H9 (cell line): Measurements from ENCODE around the gene WDR70. TPM values are rescaled to one million over a fixed set of nuclear protein-coding genes. Genes with fewer than 3 reads are reported as not detected.

ENCODE experiments used
- DNase-seq: peaks from one replicate; pipeline ENCODE4 v3.0.0-alpha.2; 2017
- H2AFZ ChIP-seq: one replicate; pipeline ENCODE4 v1.6.1; 2013; ENCODE audit warnings: mild to moderate bottlenecking, low read length, control low read depth, moderate library complexity
- H2AK5ac ChIP-seq: 2 replicates; pipeline ENCODE4 v1.6.1; 2013; ENCODE audit warnings: low read length, control low read depth, mixed read lengths; ENCODE audit not compliant: insufficient read length
- H2BK120ac ChIP-seq: one replicate; pipeline ENCODE4 v1.6.1; 2013; ENCODE audit warnings: low read depth, mild to moderate bottlenecking, low read length, control low read depth, inconsistent platforms; ENCODE audit not compliant: poor library complexity, severe bottlenecking
- H2BK12ac ChIP-seq: 2 replicates; pipeline ENCODE4 v1.6.1; 2013; ENCODE audit warnings: low read length, control low read depth, mixed read lengths, low read depth; ENCODE audit not compliant: insufficient read length
- H2BK15ac ChIP-seq: 2 replicates; pipeline ENCODE4 v1.6.1; 2013; ENCODE audit warnings: low read depth, low read length, control low read depth
- H2BK20ac ChIP-seq: one replicate; pipeline ENCODE4 v1.6.1; 2013; ENCODE audit warnings: low read depth, mild to moderate bottlenecking, low read length, control low read depth, inconsistent platforms; ENCODE audit not compliant: poor library complexity, severe bottlenecking
- H2BK5ac ChIP-seq: 2 replicates; pipeline ENCODE4 v1.6.1; 2013; ENCODE audit warnings: low read length, control low read depth, mixed read lengths; ENCODE audit not compliant: insufficient read length
- H3K14ac ChIP-seq: 2 replicates; pipeline ENCODE4 v1.6.1; 2013; ENCODE audit warnings: low read length, control low read depth; ENCODE audit not compliant: insufficient read depth
- H3K18ac ChIP-seq: 2 replicates; pipeline ENCODE4 v1.6.1; 2013; ENCODE audit warnings: low read depth, mild to moderate bottlenecking, mixed read lengths, low read length, control low read depth; ENCODE audit not compliant: insufficient read length
- H3K23ac ChIP-seq: 2 replicates; pipeline ENCODE4 v1.6.1; 2013; ENCODE audit warnings: low read length, control low read depth, mixed read lengths, low read depth; ENCODE audit not compliant: insufficient read length
- H3K23me2 ChIP-seq: 2 replicates; pipeline ENCODE4 v1.6.1; 2013; ENCODE audit warnings: low read depth, mild to moderate bottlenecking, mixed read lengths, low read length, control low read depth; ENCODE audit not compliant: insufficient read length, poor library complexity, severe bottlenecking
- H3K27ac ChIP-seq: 2 replicates; pipeline ENCODE4 v1.5.1; 2013; ENCODE audit warnings: low read length, control low read depth, mixed read lengths, low read depth; ENCODE audit not compliant: insufficient read length
- H3K27me3 ChIP-seq: 2 replicates; pipeline ENCODE4 v1.6.1; 2013; ENCODE audit warnings: low read length, control low read depth, inconsistent platforms; ENCODE audit not compliant: insufficient read depth
- H3K4ac ChIP-seq: 2 replicates; pipeline ENCODE4 v1.6.1; 2013; ENCODE audit warnings: low read depth, mild to moderate bottlenecking, control low read depth, inconsistent platforms, low read length, moderate library complexity
- H3K4me1 ChIP-seq: 2 replicates; pipeline ENCODE4 v1.6.1; 2013; ENCODE audit warnings: low read length, control low read depth, inconsistent platforms; ENCODE audit not compliant: insufficient read depth
- H3K4me2 ChIP-seq: 2 replicates; pipeline ENCODE4 v1.6.1; 2013; ENCODE audit warnings: low read length, control low read depth, mixed read lengths; ENCODE audit not compliant: insufficient read length, insufficient read depth
- H3K56ac ChIP-seq: 2 replicates; pipeline ENCODE4 v1.6.1; 2013; ENCODE audit warnings: low read depth, mild to moderate bottlenecking, mixed read lengths, low read length, control low read depth; ENCODE audit not compliant: insufficient read length
- H3K79me1 ChIP-seq: 2 replicates; pipeline ENCODE4 v1.6.1; 2013; ENCODE audit warnings: low read depth, mild to moderate bottlenecking, moderate library complexity, low read length, control low read depth, inconsistent platforms; ENCODE audit not compliant: insufficient read depth, poor library complexity, severe bottlenecking
- H3K79me2 ChIP-seq: 2 replicates; pipeline ENCODE4 v1.6.1; 2013; ENCODE audit warnings: low read length, control low read depth, inconsistent platforms; ENCODE audit not compliant: insufficient read depth
- H3K9ac ChIP-seq: 2 replicates; pipeline ENCODE4 v1.6.1; 2013; ENCODE audit warnings: low read length, control low read depth, mixed read lengths; ENCODE audit not compliant: insufficient read length; ENCODE audit errors: extremely low read depth
- H3K9me3 ChIP-seq: one replicate; pipeline ENCODE4 v1.6.1; 2013; ENCODE audit warnings: low read depth, low read length, inconsistent platforms; ENCODE audit not compliant: control insufficient read depth
- H3T11ph ChIP-seq: one replicate; pipeline ENCODE4 v1.6.1; 2013; ENCODE audit warnings: mild to moderate bottlenecking, low read length, control low read depth, inconsistent platforms
- H4K20me1 ChIP-seq: one replicate; pipeline ENCODE4 v1.6.1; 2013; ENCODE audit not compliant: control insufficient read depth, insufficient read length, insufficient read depth
- H4K5ac ChIP-seq: 2 replicates; pipeline ENCODE4 v1.6.1; 2013; ENCODE audit warnings: low read depth, mild to moderate bottlenecking, mixed read lengths, low read length, control low read depth; ENCODE audit not compliant: insufficient read length
- H4K8ac ChIP-seq: replicated peaks from 2 replicates; pipeline ENCODE4 v1.6.1; 2013; ENCODE audit warnings: low read length, control low read depth, mixed read lengths, low read depth; ENCODE audit not compliant: insufficient read length
- H4K91ac ChIP-seq: 2 replicates; pipeline ENCODE4 v1.6.1; 2013; ENCODE audit warnings: low read depth, mild to moderate bottlenecking, moderate library complexity, mixed read lengths, low read length, control low read depth; ENCODE audit not compliant: insufficient read length
- H3K27ac Mint-ChIP-seq, 3 experiments: 2 replicates in 2 of 3; 3 replicates in 1 of 3; pipeline ENCODE4 v1.8.0; 2020 to 2021; ENCODE audit warnings: mixed read lengths in 3 of 3, mild to moderate bottlenecking in 1 of 3, moderate library complexity in 1 of 3
- H3K27me3 Mint-ChIP-seq: 2 replicates; pipeline ENCODE4 v1.8.0; 2021; ENCODE audit warnings: low read depth, mild to moderate bottlenecking, moderate library complexity, mixed read lengths
- H3K36me3 Mint-ChIP-seq, 3 experiments: 2 replicates in 2 of 3; 3 replicates in 1 of 3; pipeline ENCODE4 v1.8.0; 2020 to 2021; ENCODE audit warnings: low read depth in 3 of 3, mixed read lengths in 3 of 3; ENCODE audit not compliant: insufficient read depth in 1 of 3
- H3K4me1 Mint-ChIP-seq, 2 experiments: 2 replicates each; pipeline ENCODE4 v1.8.0; 2020; ENCODE audit warnings: mixed read lengths in 2 of 2
- H3K4me3 Mint-ChIP-seq, 2 experiments: 2 replicates in 1 of 2; 3 replicates in 1 of 2; pipeline ENCODE4 v1.8.0; 2020 to 2021; ENCODE audit warnings: mild to moderate bottlenecking in 2 of 2, mixed read lengths in 2 of 2, moderate library complexity in 1 of 2
- H3K9me3 Mint-ChIP-seq, 2 experiments: 2 replicates in 1 of 2; 3 replicates in 1 of 2; pipeline ENCODE4 v1.8.0; 2020; ENCODE audit warnings: mild to moderate bottlenecking in 2 of 2, mixed read lengths in 2 of 2, moderate library complexity in 1 of 2
- CTCF ChIP-seq: fragments of 200-600 bp; sonication (generic); conservative IDR thresholded peaks from 3 replicates; pipeline ENCODE4 v1.8.0; 2021; ENCODE audit warnings: antibody characterized with exemption, mild to moderate bottlenecking
- WGBS: extraction: QIAGEN DNeasy Blood & Tissue Kit; methylation state at CpG from one replicate; pipeline ENCODE4 v1.1.7; 2013; ENCODE audit warnings: missing lambda C conversion rate, low lambda C conversion rate, mixed read lengths; ENCODE audit not compliant: insufficient read length; ENCODE audit errors: extremely low coverage; 5-methylcytosine and 5-hydroxymethylcytosine counted together
- total RNA-seq: library from RNA; stranded (reverse); gene quantifications from 2 replicates; pipeline ENCODE4 v1.2.1, GENCODE V29; 2021

WDR70 gene
- total RNA-seq, 1 experiment from 2014 or later, result 38.1 TPM

- Histone ChIP-seq H4K91ac (no peak overlapping the region), H3K18ac (no peak overlapping the region), H3K4me1 (no peaks in the 10 kb centered on the region), H3K27ac (no peak overlapping the region), H2AK5ac (no peak overlapping the region), H3K4ac (no peak overlapping the region), H3K79me1 (no peaks in the 10 kb centered on the region), H3K27me3 (no peaks in the 10 kb centered on the region; the same call in 1 of the 2 replicates), H3K9ac (no peak overlapping the region), H3T11ph (no peak overlapping the region), H4K5ac (no peak overlapping the region), H2AFZ (no peak overlapping the region), H2BK12ac (no peak overlapping the region), H2BK20ac (no peak overlapping the region), H3K14ac (no peak overlapping the region), H2BK120ac (no peak overlapping the region), H2BK5ac (no peak overlapping the region), H3K79me2 (no peaks in the 10 kb centered on the region), H3K4me2 (no peak overlapping the region), H3K23me2 (no peaks in the 10 kb centered on the region), H3K23ac (no peak overlapping the region), H4K20me1 (no peaks in the 10 kb centered on the region), H3K56ac (no peak overlapping the region), H4K8ac (no peak overlapping the region), H3K9me3 (no peaks in the 10 kb centered on the region), H2BK15ac (no peak overlapping the region)
- TF ChIP-seq CTCF, result no peak
- H3K27ac Mint-ChIP-seq, result no peak overlapping the region
- DNase-seq, result no peak
- WGBS, result no CpG with 5 or more reads among the region's 1 CpG
- H3K36me3 Mint-ChIP-seq, result peaks cover 1 to 6% (median 4%) of the 10 kb centered on the region in 3 experiments; a peak in 6 of 7 replicates
- no peak overlapping the region for H3K4me3 Mint-ChIP-seq
- peaks cover 5 to 6% of the 10 kb centered on the region in 2 experiments for H3K9me3 Mint-ChIP-seq
- no peaks in the 10 kb centered on the region for H3K4me1 Mint-ChIP-seq
- H3K27me3 Mint-ChIP-seq, result peaks cover 2% of the 10 kb centered on the region
Observed at GRCh38 chr5:37769840-37770239, 390.7 kb downstream of the WDR70 start.
